GM19238 (cell line): ENCODE measurements around the gene EFHD1.
"Not testable (repeated sequence)": the region's sequence is repeated elsewhere in the genome, so short reads cannot be mapped to it uniquely, and the experiment has no call there.

Experiments used
- DNase-seq: peaks from one replicate; pipeline ENCODE4 v3.0.0; 2011; ENCODE audit warnings: low spot score; ENCODE audit not compliant: insufficient read length

The EFHD1 gene

GRCh38 chr2:232615339-232615738, 18.1 kb upstream of the EFHD1 start:
- no peak for DNase-seq

DNA sequence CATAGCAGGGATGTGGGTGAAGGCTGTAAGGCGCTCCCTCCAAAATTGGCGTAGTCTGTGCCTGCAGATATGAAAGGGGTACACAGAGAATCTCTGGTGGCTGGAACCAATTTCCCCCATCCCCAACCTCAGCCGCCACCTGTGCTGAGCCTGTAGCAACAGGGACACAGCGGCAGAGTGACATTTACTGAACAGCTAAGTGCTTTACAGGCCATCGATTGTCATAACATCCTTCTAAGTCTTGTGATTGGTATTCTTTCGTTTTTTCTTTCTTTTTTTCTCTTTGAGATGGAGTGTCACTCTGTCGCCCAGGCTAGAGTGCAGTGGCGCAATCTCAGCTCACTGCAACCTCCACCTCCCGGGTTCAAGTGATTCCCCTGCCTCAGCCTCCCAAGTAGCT, 12.2 kb upstream of the EFHD1 start:
- DNase-seq = no peak

DNA sequence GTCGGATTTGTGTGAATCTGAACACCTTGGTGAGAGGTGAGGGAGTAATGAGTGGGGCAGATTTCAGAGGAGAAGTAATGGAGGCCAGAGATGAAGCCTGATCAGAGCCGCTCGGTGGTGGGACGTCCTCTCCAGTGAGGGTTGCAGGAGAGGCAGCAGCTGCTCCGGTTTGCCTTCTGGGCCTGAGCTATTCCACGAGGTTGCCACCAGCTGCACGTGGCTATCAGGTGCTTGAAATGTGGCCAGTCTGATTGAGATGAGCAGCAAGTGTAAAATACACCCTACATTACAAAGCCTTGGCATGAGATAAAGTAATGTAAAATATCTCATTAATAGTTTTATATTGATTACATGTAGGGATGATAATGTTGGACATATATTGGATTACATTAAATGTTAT, 10.8 kb upstream of the EFHD1 start:
- no peak for DNase-seq

GRCh38 chr2:232623768-232624765, 9.3 kb upstream of the EFHD1 start:
- DNase-seq = no peak

- no peak for DNase-seq
Measured at GRCh38 chr2:232626584-232626983, 6.8 kb upstream of the EFHD1 start.

DNA sequence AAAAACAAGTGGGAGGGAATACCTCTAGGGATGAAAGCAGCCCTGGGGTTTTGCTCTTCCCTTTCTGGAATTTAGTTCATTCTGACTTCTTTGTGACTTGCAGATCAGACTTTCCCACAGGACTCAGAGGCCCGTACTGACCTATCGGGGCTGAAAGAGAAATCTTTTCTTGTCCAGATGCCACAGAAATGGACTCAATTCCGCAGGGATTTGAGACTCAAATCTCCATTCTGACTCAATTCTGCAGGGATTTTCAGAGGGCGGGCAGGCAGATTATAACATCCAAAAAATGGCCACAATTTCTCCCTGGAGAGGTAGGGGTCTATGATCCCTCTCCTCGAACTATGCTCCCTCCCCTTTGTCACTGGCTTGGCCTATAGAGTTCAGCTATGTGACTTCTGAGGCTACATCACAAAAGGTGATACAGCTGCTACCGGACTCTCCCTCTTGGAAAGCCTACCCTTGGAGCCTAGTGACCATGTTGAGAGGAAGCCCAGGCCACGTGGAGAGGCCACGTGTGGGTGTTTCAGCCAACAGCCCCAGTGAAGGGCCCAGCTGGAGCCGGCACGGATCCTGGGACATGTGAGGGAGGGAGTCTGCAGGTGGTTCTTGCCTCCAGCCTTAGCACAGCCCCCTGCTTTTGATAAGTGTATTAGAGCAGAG, 4.8 kb upstream of the EFHD1 start:
- DNase-seq = no peak

DNA sequence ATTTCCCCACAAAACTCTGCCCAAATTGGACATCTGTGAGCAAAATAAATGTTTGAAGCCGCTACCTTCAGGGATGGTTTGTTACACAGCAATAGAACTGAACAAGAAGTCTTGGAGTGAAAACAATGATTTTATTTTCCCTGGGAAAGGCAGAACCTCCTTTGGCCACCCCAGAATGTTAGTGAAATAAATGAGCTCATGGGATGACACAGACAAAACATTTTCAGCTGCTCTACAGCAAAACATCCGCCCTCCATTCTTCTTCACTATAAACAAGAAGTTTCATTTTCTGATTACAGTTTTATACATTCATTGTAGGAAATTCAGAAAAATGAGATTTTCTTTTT, 4.3 kb upstream of the EFHD1 start:
- no peak for DNase-seq

DNA sequence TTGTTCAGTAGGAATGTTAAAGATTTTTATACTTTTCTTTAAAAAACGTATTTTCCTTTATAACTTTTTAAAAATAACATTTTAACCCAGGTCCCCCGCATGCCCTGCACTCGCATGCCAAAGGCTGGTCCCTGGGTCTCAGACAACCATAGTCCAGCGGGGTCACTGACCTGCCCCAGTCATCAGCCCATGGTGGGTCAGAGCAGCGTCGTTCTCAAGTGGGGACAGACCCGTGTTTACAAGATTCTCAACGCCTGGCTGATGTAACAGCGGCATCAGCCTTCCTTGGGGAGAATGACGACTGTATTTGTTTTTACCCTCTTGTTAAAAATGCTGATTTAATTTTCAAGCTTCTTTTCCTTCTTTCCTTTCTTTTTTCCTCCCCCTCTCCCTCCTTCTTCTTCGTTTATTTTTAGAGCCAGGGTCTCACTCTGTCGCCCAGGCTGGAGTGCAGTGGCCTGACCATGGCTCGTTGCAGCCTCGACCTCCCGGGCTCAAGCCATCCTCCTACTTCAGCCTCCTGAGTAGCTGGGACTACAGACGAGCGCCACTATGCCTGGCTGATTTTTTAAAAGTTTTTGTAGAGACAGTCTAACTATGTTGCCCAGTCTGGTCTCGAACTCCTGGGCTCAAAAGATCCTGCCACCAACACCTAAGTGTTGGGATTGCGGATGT, 1.0 kb upstream of the EFHD1 start:
- DNase-seq = no peak

DNA sequence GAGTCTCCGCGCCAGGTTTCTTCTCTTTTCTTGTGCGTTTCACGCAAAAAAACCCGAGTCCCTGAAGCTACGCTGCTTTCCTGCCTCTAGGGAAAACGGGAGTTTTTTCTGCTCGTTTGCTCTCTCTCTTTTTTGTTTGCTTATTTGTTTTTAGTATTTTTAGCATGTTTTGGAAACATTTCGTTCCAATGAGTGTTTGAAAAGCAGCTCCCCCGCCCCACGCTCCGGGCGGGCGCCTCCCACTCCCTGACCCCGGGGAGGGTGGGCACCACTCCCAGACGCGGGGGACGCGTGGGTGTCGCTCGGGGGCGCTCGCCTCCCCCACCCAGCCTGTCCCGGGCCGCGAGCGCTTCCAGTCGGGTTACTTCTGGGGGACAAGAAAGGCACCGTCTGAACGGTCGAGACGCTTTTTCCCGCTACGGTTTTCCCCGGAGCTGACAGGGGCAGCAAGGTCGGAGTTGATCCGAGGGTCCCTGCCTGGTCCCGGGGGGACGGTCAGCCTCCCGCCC, 446 bp upstream of the EFHD1 start:
- no peak for DNase-seq

DNA sequence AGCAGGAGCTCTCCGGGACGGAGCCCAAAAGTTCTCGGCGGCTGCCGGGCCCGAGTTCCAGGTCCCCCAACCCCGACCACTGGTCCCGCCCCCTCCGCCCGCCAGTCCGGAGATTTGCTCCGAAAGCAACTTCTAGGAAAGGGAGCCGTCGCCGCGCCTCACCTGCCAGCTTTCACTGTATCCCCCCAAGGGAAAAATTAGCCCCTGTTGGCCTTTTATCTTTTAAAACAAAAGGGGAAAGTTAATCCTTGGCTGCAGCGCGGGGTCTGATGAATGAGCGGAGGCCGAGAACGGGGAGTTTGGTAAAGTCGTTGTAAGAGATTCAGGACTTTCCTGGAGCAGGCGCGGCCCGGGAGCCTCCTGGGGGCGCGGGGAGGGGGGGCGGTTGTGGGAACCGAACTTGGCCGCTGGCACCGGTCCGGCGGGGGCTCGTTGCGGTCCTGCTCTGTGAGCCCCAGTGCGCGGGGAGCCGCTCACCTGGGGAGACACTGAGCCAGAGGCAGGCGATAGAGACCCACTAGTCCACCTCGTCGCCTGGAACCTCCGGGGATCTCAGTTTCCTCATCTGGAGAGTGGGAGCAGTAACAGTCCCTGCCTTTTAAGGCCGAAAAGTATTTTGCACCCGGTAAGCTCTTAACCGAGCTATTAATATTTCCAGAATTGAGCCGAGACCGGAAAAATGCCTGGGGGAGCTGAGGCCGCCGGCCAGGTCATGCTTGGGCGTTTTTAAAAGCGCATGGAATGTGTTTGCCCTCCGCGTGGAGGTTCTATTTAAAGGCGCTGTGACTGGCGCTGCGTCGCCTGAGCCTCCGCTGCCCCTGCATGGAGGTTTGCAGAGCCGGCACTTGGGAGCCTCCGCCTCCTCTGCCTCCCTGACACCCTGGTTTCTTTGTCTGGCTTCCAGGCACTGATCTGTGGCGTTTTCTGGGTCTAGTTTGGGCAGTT, 1.1 kb downstream of the EFHD1 start:
- DNase-seq = no peak

GRCh38 chr2:232635376-232635775, 2.0 kb downstream of the EFHD1 start:
- DNase-seq = not testable (repeated sequence)

DNA sequence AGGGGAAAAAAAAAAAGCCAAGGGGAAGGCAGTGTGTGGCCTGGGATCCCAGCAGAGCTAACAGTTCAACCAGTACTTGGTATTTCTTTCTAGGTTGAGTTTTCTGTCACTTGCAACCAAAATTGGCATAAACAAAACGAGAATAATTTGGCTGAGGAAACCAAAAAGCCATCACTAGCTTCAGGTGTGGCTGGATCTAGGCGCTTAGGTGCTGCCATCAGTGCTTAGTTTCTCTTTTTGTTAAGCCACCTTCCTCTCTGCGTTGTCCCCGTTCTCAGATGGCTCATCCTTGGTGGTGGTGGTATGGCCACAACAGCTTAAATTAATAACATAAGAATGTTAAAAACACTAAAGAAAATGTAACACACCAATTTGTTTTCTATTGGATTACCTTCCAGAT, 2.4 kb downstream of the EFHD1 start:
- DNase-seq = no peak

DNA sequence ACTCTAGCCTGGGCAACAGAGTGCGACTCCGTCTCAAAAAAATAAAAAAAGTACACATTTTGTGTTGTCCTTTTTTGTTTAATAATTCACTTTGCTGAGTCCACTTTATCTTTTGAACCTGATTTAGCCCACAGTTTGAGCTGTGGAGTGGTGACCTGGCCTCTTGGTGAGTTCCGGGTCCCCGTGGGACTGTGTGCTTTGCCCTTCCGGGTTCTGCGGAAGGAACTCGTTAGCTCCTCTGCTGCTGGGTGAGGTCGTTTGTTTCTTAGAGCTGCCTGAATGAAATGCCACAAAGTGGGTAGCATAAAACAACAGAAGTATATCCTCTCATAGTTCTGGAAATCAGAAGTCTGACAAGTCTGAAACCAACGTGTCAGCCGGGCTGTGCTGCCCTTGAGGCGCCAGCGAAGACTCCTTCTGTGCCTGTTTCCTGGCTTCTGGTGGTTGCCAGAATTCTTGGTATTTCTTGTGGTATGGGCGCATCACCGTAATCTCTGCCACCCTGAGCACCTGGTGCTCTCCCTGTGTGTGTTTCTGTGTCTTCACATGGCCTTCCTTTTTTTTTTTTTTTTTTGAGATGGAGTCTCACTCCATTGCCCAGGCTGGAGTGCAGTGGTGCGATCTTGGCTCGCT, 3.5 kb downstream of the EFHD1 start:
- DNase-seq = no peak

GRCh38 chr2:232637866-232638583, 4.6 kb downstream of the EFHD1 start:
- DNase-seq = no peak

GRCh38 chr2:232641153-232641848, 7.9 kb downstream of the EFHD1 start:
- no peak for DNase-seq

DNA sequence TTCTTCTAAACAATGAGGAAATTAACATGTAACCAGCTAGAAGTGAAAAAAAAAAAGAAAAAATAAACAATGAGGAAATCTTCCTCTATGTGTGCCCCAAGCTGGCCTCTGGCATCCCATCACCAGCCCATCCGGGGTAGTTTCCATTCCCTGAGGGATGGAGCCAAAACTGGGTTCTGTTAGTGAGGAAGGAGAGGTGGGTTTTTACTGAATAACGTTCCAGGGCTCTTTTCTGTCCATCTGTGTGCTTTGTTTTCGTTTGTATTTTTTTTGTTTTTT, 9.7 kb downstream of the EFHD1 start:
- no peak for DNase-seq

DNA sequence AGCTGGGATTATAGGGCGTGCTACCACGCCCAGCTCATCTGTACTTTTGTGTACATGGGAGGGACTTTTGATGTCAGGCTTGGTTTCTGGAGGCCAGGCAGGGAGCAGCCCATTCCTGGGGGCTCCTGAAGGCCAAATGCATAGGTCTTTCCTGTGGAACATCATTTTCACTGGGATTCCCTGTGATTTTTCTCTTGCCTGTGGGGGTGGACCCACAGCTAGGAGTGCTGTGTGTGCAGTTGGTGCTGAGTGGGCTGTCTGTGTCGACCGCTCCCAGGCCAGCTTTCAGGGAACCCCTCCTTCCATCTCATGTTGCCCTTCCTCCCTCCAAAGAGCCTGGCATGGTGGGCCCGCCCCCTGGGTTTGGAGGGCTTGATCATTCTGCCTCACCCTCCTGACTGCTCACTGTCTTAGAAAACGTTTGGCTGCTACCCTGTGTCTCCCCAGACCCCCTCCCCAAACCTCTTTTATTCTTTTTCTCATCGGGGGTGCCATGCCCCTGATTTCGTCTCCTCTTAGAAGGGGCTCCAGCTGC, 10.5 kb downstream of the EFHD1 start:
- no peak for DNase-seq

- DNase-seq = no peak
Measured at GRCh38 chr2:232645061-232645460, 11.7 kb downstream of the EFHD1 start.

DNA sequence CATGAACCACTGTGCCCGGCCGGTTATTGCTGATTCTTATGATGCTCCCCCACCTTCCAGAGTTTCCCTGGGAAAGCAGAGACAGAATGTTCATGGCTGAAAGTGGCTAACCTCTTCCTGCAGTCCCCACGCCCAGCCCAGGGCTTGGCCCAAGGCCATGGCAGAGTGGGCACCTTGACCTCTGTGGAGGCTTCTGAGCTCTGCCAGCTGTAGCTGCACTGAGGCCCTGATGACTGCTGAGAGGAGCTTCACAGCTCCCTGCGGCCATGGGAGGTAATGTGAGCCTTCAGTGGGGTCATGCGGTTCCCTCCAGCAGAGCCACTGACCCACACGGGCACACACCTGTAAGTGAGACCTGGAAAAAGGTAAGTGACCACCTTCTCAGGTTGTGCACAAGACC, 13.3 kb downstream of the EFHD1 start:
- DNase-seq = no peak
